ENCODE data around the gene DPT. TPM values are rescaled to one million over a fixed set of nuclear protein-coding genes. Genes with fewer than 3 reads are reported as not detected.

Gene DPT
- total RNA-seq, 1 donor from 2014 or later = not detected

GRCh38 chr1:168729405-168729802 is 398 bp upstream of the DPT start:
- H3K27ac ChIP-seq (ENCODE audit: low read depth, low read length) = no peak overlapping the region
- Mint-ChIP-seq H3K9me3 (ENCODE audit: unreplicated experiment) (peaks cover 5% of the 10 kb centered on the region), H3K27me3 (ENCODE audit: low read depth, unreplicated experiment) (peaks cover 20% of the 10 kb centered on the region), H3K4me3 (ENCODE audit: unreplicated experiment) (no peak overlapping the region), H3K27ac (ENCODE audit: unreplicated experiment) (no peak overlapping the region), H3K4me1 (ENCODE audit: low read depth, unreplicated experiment) (no peaks in the 10 kb centered on the region), H3K36me3 (ENCODE audit: low read depth, unreplicated experiment) (peaks cover 5% of the 10 kb centered on the region)
- no peak overlapping the region for H2AFZ ChIP-seq (ENCODE audit: low read depth, low read length)
- no peak overlapping the region for H3K4me2 ChIP-seq (ENCODE audit: low read length)
- no peaks in the 10 kb centered on the region for H3K36me3 ChIP-seq (ENCODE audit: insufficient read depth, low read length)
- H3K9me3 ChIP-seq (ENCODE audit: insufficient read depth, low read depth, low read length) = no peaks in the 10 kb centered on the region
- H3K9ac ChIP-seq (ENCODE audit: low read length) = no peak overlapping the region
- no peak overlapping the region for H3K4me3 ChIP-seq (ENCODE audit: insufficient read depth, low read depth, low read length)
- no peak for DNase-seq (ENCODE audit: low read depth)
- no peak for FAIRE-seq
- no peaks in the 10 kb centered on the region for H4K20me1 ChIP-seq (ENCODE audit: insufficient read depth, low read length)
- no peaks in the 10 kb centered on the region for H3K79me2 ChIP-seq (ENCODE audit: insufficient read depth, low read length)
- no peaks in the 10 kb centered on the region for H3K27me3 ChIP-seq (ENCODE audit: insufficient read depth, low read length)
- TF ChIP-seq EZH2 (IDR thresholded peaks at IDR 0.05; ENCODE audit: insufficient read depth, low read length) = no peak
- TF ChIP-seq CTCF (IDR thresholded peaks at IDR 0.05; ENCODE audit: insufficient read depth, low read depth, low read length) = no peak
- no peaks in the 10 kb centered on the region for H3K4me1 ChIP-seq (ENCODE audit: insufficient read depth, low read length)

- Histone ChIP-seq H3K4me2 (ENCODE audit: low read length) (no peak overlapping the region), H3K36me3 (ENCODE audit: insufficient read depth, low read length) (no peaks in the 10 kb centered on the region), H3K27ac (ENCODE audit: low read depth, low read length) (no peak overlapping the region), H3K27me3 (ENCODE audit: insufficient read depth, low read length) (no peaks in the 10 kb centered on the region), H3K79me2 (ENCODE audit: insufficient read depth, low read length) (no peaks in the 10 kb centered on the region), H4K20me1 (ENCODE audit: insufficient read depth, low read length) (no peaks in the 10 kb centered on the region), H3K4me3 (ENCODE audit: insufficient read depth, low read depth, low read length) (no peak overlapping the region), H3K9me3 (ENCODE audit: insufficient read depth, low read depth, low read length) (no peaks in the 10 kb centered on the region), H3K4me1 (ENCODE audit: insufficient read depth, low read length) (no peaks in the 10 kb centered on the region), H3K9ac (ENCODE audit: low read length) (no peak overlapping the region), H2AFZ (ENCODE audit: low read depth, low read length) (no peak overlapping the region)
- Mint-ChIP-seq H3K4me3 (ENCODE audit: unreplicated experiment) (no peak overlapping the region), H3K36me3 (ENCODE audit: low read depth, unreplicated experiment) (peaks cover 5% of the 10 kb centered on the region), H3K4me1 (ENCODE audit: low read depth, unreplicated experiment) (no peaks in the 10 kb centered on the region), H3K9me3 (ENCODE audit: unreplicated experiment) (peaks cover 5% of the 10 kb centered on the region), H3K27me3 (ENCODE audit: low read depth, unreplicated experiment) (peaks cover 25% of the 10 kb centered on the region), H3K27ac (ENCODE audit: unreplicated experiment) (no peak overlapping the region)
- no peak for TF ChIP-seq EZH2 (IDR thresholded peaks at IDR 0.05; ENCODE audit: insufficient read depth, low read length)
- TF ChIP-seq CTCF (IDR thresholded peaks at IDR 0.05; ENCODE audit: insufficient read depth, low read depth, low read length) = no peak
- DNase-seq (ENCODE audit: low read depth) = no peak
- no peak for FAIRE-seq
These were observed 2.3 kb downstream of the DPT start for GRCh38 chr1:168726719-168727118.

- Histone ChIP-seq H2AFZ (ENCODE audit: low read depth, low read length) (no peak overlapping the region), H3K27ac (ENCODE audit: low read depth, low read length) (no peak overlapping the region), H3K9me3 (ENCODE audit: insufficient read depth, low read depth, low read length) (no peaks in the 10 kb centered on the region), H3K36me3 (ENCODE audit: insufficient read depth, low read length) (no peaks in the 10 kb centered on the region), H3K4me1 (ENCODE audit: insufficient read depth, low read length) (no peaks in the 10 kb centered on the region), H3K4me2 (ENCODE audit: low read length) (no peak overlapping the region), H3K27me3 (ENCODE audit: insufficient read depth, low read length) (no peaks in the 10 kb centered on the region), H3K4me3 (ENCODE audit: insufficient read depth, low read depth, low read length) (no peak overlapping the region), H4K20me1 (ENCODE audit: insufficient read depth, low read length) (no peaks in the 10 kb centered on the region), H3K79me2 (ENCODE audit: insufficient read depth, low read length) (no peaks in the 10 kb centered on the region), H3K9ac (ENCODE audit: low read length) (no peak overlapping the region)
- Mint-ChIP-seq H3K4me1 (ENCODE audit: low read depth, unreplicated experiment) (no peaks in the 10 kb centered on the region), H3K27me3 (ENCODE audit: low read depth, unreplicated experiment) (peaks cover 28% of the 10 kb centered on the region), H3K9me3 (ENCODE audit: unreplicated experiment) (peaks cover 5% of the 10 kb centered on the region), H3K36me3 (ENCODE audit: low read depth, unreplicated experiment) (peaks cover 5% of the 10 kb centered on the region), H3K4me3 (ENCODE audit: unreplicated experiment) (no peak overlapping the region), H3K27ac (ENCODE audit: unreplicated experiment) (no peak overlapping the region)
- FAIRE-seq = no peak
- no peak for DNase-seq (ENCODE audit: low read depth)
- TF ChIP-seq EZH2 (IDR thresholded peaks at IDR 0.05; ENCODE audit: insufficient read depth, low read length) = no peak
- TF ChIP-seq CTCF (IDR thresholded peaks at IDR 0.05; ENCODE audit: insufficient read depth, low read depth, low read length) = no peak
These were observed 2.7 kb downstream of the DPT start for GRCh38 chr1:168726281-168726680.
